Transverse colon (tissue), 4 donors: ENCODE data around the gene IKZF1.

Experiments
- EP300 ChIP-seq: sonication (generic); formaldehyde crosslinking; IDR thresholded peaks from one replicate; pipeline ENCODE4 v1.6.1; 2017; ENCODE audit warnings: antibody characterized with exemption, low read depth
- POLR2A ChIP-seq: fragments of 450-650 bp; IDR thresholded peaks from one replicate; pipeline ENCODE4 v1.6.1; 2016; ENCODE audit warnings: antibody characterized with exemption, mild to moderate bottlenecking, moderate library complexity
- POLR2AphosphoS5 ChIP-seq, 3 donors: sonication (generic); formaldehyde crosslinking; IDR thresholded peaks; one replicate each; pipeline ENCODE4 v1.6.1; 2016; ENCODE audit warnings: antibody characterized with exemption in 3 of 3
- TF ChIP-seq, protein P1 (sequence below), 5 experiments: fragments of 200-600 bp in 3 of 5; fragments of 450-650 bp in 2 of 5; sonication (generic) in 3 of 5; IDR thresholded peaks; 1 replicate in 2 of 5; 2 replicates in 3 of 5; pipeline ENCODE4 v1.5.1; 2016 to 2017; ENCODE audit warnings: antibody characterized with exemption in 5 of 5, inconsistent platforms in 3 of 5, mild to moderate bottlenecking in 2 of 5, moderate library complexity in 1 of 5

DNA sequence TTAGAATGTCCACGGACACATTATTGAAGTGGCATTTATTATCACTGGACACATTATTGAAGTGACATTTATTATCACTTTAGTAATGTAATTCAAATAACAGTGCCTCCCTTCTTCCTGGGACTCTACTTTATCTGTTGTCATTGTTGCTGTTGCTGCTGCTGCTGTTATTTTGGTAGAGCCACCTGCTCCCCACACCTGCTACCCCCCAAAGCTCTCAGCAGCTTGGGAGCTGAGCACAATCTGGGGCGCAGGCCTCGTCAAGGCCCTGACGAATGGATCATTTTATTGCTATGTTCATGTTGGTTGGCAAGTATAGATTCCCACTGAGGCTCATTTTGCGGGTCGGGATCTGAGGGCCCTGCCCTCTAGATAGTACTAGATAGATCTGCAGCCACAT lies 120.8 kb downstream of the IKZF1 start:
- TF ChIP-seq POLR2A (no peak), EP300 (no peak), POLR2AphosphoS5 (IDR thresholded peaks at IDR 0.05) (no peak)
- TF ChIP-seq, protein P1, sequence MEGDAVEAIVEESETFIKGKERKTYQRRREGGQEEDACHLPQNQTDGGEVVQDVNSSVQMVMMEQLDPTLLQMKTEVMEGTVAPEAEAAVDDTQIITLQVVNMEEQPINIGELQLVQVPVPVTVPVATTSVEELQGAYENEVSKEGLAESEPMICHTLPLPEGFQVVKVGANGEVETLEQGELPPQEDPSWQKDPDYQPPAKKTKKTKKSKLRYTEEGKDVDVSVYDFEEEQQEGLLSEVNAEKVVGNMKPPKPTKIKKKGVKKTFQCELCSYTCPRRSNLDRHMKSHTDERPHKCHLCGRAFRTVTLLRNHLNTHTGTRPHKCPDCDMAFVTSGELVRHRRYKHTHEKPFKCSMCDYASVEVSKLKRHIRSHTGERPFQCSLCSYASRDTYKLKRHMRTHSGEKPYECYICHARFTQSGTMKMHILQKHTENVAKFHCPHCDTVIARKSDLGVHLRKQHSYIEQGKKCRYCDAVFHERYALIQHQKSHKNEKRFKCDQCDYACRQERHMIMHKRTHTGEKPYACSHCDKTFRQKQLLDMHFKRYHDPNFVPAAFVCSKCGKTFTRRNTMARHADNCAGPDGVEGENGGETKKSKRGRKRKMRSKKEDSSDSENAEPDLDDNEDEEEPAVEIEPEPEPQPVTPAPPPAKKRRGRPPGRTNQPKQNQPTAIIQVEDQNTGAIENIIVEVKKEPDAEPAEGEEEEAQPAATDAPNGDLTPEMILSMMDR (IDR thresholded peaks at IDR 0.05): no peak
